Thoracic aorta (tissue), 2 donors: ENCODE measurements around the gene C20orf202. TPM values are rescaled to one million over a fixed set of nuclear protein-coding genes. Genes with fewer than 3 reads are reported as not detected.

Experiments
- ATAC-seq: fragments of 150-250 bp; one replicate; pipeline ENCODE4 v1.8.0; 2017; ENCODE audit warnings: low read depth; ENCODE audit not compliant: insufficient number of reproducible peaks, low FRiP score
- DNase-seq: peaks from one replicate; pipeline ENCODE4 v3.0.0-alpha.2; 2020; ENCODE audit warnings: low spot score
- H3K27ac ChIP-seq, 2 donors: fragments of 200-600 bp; sonication (generic); 1 replicate in 1 of 2; 2 replicates in 1 of 2; pipeline ENCODE4 v1.5.1; 2016; ENCODE audit warnings: mild to moderate bottlenecking in 2 of 2, moderate library complexity in 2 of 2
- H3K27me3 ChIP-seq: fragments of 200-600 bp; sonication (generic); replicated peaks from 2 replicates; pipeline ENCODE4 v1.6.0; 2016; ENCODE audit warnings: mild to moderate bottlenecking; ENCODE audit not compliant: insufficient read depth
- H3K36me3 ChIP-seq: fragments of 200-600 bp; sonication (generic); one replicate; pipeline ENCODE4 v1.5.1; 2016
- H3K4me1 ChIP-seq, 2 donors: fragments of 200-600 bp; sonication (generic); 1 replicate in 1 of 2; 2 replicates in 1 of 2; pipeline versions ENCODE4 v1.5.1 to v1.6.0; 2016; ENCODE audit warnings: low read depth in 2 of 2, mild to moderate bottlenecking in 1 of 2; ENCODE audit not compliant: control insufficient read depth in 1 of 2
- H3K4me3 ChIP-seq: fragments of 200-600 bp; sonication (generic); 2 replicates; pipeline ENCODE4 v1.5.1; 2016; ENCODE audit warnings: mild to moderate bottlenecking
- H3K9me3 ChIP-seq: fragments of 200-600 bp; sonication (generic); 2 replicates; pipeline ENCODE4 v1.5.1; 2016
- total RNA-seq, 2 donors: library from RNA; depleted of rRNA; stranded (reverse); fragments of >200 nt; gene quantifications; one replicate each; pipeline versions ENCODE4 v1.1.0 to v1.2.3, GENCODE V29; 2016
- TF ChIP-seq, protein P1 (sequence below): fragments of 200-600 bp; sonication (generic); IDR thresholded peaks from one replicate; pipeline ENCODE4 v1.5.1; 2019; ENCODE audit warnings: antibody characterized with exemption

Gene C20orf202
- total RNA-seq, 2 donors from 2014 or later = 1.7 TPM; not detected in 1

DNA sequence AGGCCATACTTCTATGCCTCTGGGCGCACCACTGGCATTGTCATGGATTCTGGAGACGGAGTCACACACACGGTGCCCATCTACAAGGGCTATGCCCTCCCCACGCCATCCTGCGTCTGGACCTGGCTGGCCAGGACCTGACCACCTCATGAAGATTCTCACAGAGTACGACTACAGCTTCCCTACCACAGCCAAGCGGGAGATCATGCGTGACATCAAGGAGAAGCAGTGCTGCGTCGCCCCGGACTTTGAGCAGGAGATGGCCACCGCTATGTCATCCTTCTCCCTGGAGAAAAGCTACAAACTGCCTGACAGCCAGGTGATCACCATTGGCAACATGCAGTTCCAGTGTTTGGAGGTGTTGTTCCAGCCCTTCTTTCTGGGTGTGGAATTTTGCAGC, 42.3 kb upstream of the C20orf202 start:
- H3K27me3 ChIP-seq = no peaks in the 10 kb centered on the region
- H3K9me3 ChIP-seq = no peaks in the 10 kb centered on the region
- H3K36me3 ChIP-seq = peaks cover 45% of the 10 kb centered on the region
- DNase-seq = no peak
- ATAC-seq = no peak
- H3K4me1 ChIP-seq = no peaks in the 10 kb centered on the region
- TF ChIP-seq, protein P1, sequence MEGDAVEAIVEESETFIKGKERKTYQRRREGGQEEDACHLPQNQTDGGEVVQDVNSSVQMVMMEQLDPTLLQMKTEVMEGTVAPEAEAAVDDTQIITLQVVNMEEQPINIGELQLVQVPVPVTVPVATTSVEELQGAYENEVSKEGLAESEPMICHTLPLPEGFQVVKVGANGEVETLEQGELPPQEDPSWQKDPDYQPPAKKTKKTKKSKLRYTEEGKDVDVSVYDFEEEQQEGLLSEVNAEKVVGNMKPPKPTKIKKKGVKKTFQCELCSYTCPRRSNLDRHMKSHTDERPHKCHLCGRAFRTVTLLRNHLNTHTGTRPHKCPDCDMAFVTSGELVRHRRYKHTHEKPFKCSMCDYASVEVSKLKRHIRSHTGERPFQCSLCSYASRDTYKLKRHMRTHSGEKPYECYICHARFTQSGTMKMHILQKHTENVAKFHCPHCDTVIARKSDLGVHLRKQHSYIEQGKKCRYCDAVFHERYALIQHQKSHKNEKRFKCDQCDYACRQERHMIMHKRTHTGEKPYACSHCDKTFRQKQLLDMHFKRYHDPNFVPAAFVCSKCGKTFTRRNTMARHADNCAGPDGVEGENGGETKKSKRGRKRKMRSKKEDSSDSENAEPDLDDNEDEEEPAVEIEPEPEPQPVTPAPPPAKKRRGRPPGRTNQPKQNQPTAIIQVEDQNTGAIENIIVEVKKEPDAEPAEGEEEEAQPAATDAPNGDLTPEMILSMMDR = no peak
- H3K27ac ChIP-seq = no peak overlapping the region
- no peak overlapping the region for H3K4me3 ChIP-seq

GRCh38 chr20:1163105-1163504, 40.1 kb upstream of the C20orf202 start:
- no peaks in the 10 kb centered on the region for H3K4me1 ChIP-seq
- no peak for ATAC-seq
- H3K27me3 ChIP-seq = no peaks in the 10 kb centered on the region
- no peak overlapping the region for H3K4me3 ChIP-seq
- DNase-seq = no peak
- H3K27ac ChIP-seq = no peak overlapping the region
- TF ChIP-seq, protein P1 = no peak
- peaks cover 50% of the 10 kb centered on the region for H3K36me3 ChIP-seq
- H3K9me3 ChIP-seq = no peaks in the 10 kb centered on the region

DNA sequence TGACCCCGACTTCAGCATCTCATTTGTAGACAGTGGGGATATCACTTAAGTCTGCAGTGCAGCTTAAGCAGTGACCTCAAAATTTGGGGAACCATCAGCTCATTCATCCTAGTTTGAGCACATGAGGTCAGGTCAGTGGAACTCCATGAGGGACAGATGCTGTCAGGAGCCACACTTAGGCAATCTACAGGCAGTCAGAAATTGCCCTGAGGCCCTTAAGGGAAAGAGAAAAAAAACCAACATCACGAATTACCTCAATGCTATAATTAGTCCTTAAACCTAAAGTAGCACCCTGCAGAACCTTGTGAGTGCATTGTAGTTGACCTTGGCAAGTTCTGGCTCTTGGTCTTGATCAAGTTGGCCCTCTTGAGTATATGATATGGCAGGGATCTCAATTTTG, 39.6 kb upstream of the C20orf202 start:
- H3K4me3 ChIP-seq = no peak overlapping the region
- no peaks in the 10 kb centered on the region for H3K9me3 ChIP-seq
- ATAC-seq (no peak), DNase-seq (no peak)
- TF ChIP-seq, protein P1 = no peak
- H3K4me1 ChIP-seq = no peaks in the 10 kb centered on the region
- no peaks in the 10 kb centered on the region for H3K27me3 ChIP-seq
- H3K27ac ChIP-seq = no peak overlapping the region
- H3K36me3 ChIP-seq = peaks cover 50% of the 10 kb centered on the region

- DNase-seq = no peak
- Histone ChIP-seq H3K27me3 (no peaks in the 10 kb centered on the region), H3K4me1 (no peaks in the 10 kb centered on the region), H3K4me3 (no peak overlapping the region), H3K36me3 (peaks cover 49% of the 10 kb centered on the region), H3K27ac (no peak overlapping the region), H3K9me3 (no peaks in the 10 kb centered on the region)
- TF ChIP-seq, protein P1 = no peak
- no peak for ATAC-seq
Observed at GRCh38 chr20:1164871-1165270, 38.4 kb upstream of the C20orf202 start.

DNA sequence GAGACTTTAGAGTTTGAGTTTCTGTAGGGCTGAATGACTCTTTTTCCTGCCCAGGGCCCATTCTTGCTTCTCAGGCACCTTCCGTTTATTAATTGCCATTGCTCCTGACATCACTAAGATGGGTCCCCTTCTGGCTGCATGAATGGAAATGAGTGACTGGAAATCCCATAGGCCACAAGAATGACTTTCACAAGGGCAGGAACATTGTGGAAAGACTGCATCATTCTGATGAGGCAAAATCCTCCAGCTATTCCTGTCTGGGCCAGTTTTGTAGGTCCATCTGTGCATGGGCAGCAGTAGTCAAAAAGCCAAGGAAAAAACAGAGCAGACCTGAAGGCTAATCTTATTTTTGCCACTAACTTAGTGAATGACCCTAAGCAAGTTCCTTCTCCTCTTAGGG, 37.7 kb upstream of the C20orf202 start:
- no peak overlapping the region for H3K27ac ChIP-seq
- H3K27me3 ChIP-seq = no peaks in the 10 kb centered on the region
- TF ChIP-seq, protein P1 = no peak
- no peak for DNase-seq
- H3K9me3 ChIP-seq = no peaks in the 10 kb centered on the region
- no peaks in the 10 kb centered on the region for H3K4me1 ChIP-seq
- ATAC-seq = no peak
- peaks cover 51% of the 10 kb centered on the region for H3K36me3 ChIP-seq
- H3K4me3 ChIP-seq = no peak overlapping the region
